Type B pancreatic cell (in vitro differentiated cells): ENCODE results near the gene MPST. TPM values are rescaled to one million over a fixed set of nuclear protein-coding genes. Genes with fewer than 3 reads are reported as not detected.

ENCODE experiments used
- DNase-seq: peaks from one replicate; pipeline ENCODE4 v3.0.0; 2021; ENCODE audit warnings: mixed read lengths; ENCODE audit not compliant: unreplicated experiment; ENCODE audit errors: extremely low spot score
- H3K27ac Mint-ChIP-seq: 2 replicates; pipeline ENCODE4 v1.8.0; 2021; ENCODE audit warnings: mild to moderate bottlenecking, mixed read lengths
- H3K27me3 Mint-ChIP-seq: 2 replicates; pipeline ENCODE4 v1.8.0; 2021; ENCODE audit warnings: mixed read lengths
- H3K36me3 Mint-ChIP-seq: 2 replicates; pipeline ENCODE4 v1.8.0; 2021; ENCODE audit warnings: mixed read lengths
- H3K4me1 Mint-ChIP-seq: one replicate; pipeline ENCODE4 v1.8.0; 2021; ENCODE audit warnings: mixed read lengths; ENCODE audit not compliant: unreplicated experiment
- H3K4me3 Mint-ChIP-seq: 2 replicates; pipeline ENCODE4 v1.8.0; 2021; ENCODE audit warnings: mild to moderate bottlenecking, mixed read lengths
- H3K9me3 Mint-ChIP-seq: 2 replicates; pipeline ENCODE4 v1.8.0; 2021; ENCODE audit warnings: mixed read lengths
- total RNA-seq: library from RNA; stranded (reverse); gene quantifications from 2 replicates; pipeline ENCODE4 v1.2.1, GENCODE V29; 2021; ENCODE audit warnings: low replicate concordance
- TF ChIP-seq, protein P1 (sequence below): fragments of 200-600 bp; sonication (generic); conservative IDR thresholded peaks from 2 replicates; pipeline ENCODE4 v1.5.0; 2021; ENCODE audit warnings: antibody characterized with exemption, mild to moderate bottlenecking

MPST gene
- total RNA-seq, 1 donor from 2014 or later, result 71.3 TPM

DNA sequence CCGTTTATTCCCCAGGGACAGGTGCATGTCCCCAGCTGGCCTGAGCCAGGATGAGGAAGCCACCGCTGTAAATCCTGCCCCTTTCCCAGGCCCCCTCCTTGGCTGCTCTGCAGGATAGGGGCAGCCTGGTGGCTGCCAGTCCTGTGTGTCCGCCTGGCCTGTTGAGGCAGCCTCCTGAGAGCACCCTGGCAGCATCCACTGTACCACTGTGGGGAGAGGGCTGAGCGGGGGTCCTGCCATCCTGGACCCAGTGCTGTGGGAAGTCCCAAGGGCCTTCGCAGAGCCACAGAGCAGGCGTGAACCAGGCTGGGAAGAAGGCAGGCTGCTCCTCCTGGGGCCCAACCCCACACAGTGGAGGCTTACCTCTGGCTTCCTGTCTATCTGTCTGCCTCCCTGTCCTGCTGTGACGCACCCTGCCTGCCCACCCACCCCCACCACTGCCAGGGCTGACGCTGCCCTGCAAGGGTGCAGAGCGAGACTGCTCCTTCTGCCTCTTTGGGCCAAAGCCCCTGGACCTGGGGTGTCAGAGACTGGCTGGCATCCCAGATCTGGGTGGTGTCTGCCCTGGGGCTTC lies 40.4 kb downstream of the MPST start:
- TF ChIP-seq, protein P1, sequence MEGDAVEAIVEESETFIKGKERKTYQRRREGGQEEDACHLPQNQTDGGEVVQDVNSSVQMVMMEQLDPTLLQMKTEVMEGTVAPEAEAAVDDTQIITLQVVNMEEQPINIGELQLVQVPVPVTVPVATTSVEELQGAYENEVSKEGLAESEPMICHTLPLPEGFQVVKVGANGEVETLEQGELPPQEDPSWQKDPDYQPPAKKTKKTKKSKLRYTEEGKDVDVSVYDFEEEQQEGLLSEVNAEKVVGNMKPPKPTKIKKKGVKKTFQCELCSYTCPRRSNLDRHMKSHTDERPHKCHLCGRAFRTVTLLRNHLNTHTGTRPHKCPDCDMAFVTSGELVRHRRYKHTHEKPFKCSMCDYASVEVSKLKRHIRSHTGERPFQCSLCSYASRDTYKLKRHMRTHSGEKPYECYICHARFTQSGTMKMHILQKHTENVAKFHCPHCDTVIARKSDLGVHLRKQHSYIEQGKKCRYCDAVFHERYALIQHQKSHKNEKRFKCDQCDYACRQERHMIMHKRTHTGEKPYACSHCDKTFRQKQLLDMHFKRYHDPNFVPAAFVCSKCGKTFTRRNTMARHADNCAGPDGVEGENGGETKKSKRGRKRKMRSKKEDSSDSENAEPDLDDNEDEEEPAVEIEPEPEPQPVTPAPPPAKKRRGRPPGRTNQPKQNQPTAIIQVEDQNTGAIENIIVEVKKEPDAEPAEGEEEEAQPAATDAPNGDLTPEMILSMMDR, result no peak
- H3K4me3 Mint-ChIP-seq, result no peak overlapping the region
- no peaks in the 10 kb centered on the region for H3K27me3 Mint-ChIP-seq
- H3K9me3 Mint-ChIP-seq, result no peaks in the 10 kb centered on the region
- H3K4me1 Mint-ChIP-seq, result no peaks in the 10 kb centered on the region
- H3K36me3 Mint-ChIP-seq, result no peaks in the 10 kb centered on the region
- H3K27ac Mint-ChIP-seq, result no peak overlapping the region
- DNase-seq, result no peak

GRCh38 chr22:37060801-37061610 lies 41.5 kb downstream of the MPST start:
- DNase-seq, result no peak

GRCh38 chr22:37061611-37062375 lies 42.3 kb downstream of the MPST start:
- Mint-ChIP-seq H3K9me3 (no peaks in the 10 kb centered on the region), H3K27me3 (no peaks in the 10 kb centered on the region), H3K4me3 (no peak overlapping the region), H3K4me1 (no peaks in the 10 kb centered on the region), H3K27ac (no peak overlapping the region), H3K36me3 (no peaks in the 10 kb centered on the region)
- TF ChIP-seq, protein P1, result no peak
- no peak for DNase-seq

More at GRCh38 chr22:37060801-37061610, 41.5 kb downstream of the MPST start:
- no peaks in the 10 kb centered on the region for H3K9me3 Mint-ChIP-seq
- TF ChIP-seq, protein P1, result no peak
- no peaks in the 10 kb centered on the region for H3K4me1 Mint-ChIP-seq
- no peak overlapping the region for H3K27ac Mint-ChIP-seq
- H3K36me3 Mint-ChIP-seq, result no peaks in the 10 kb centered on the region
- H3K27me3 Mint-ChIP-seq, result no peaks in the 10 kb centered on the region
- no peak overlapping the region for H3K4me3 Mint-ChIP-seq

GRCh38 chr22:37062376-37062675 lies 42.8 kb downstream of the MPST start:
- no peak for DNase-seq
- H3K36me3 Mint-ChIP-seq, result no peaks in the 10 kb centered on the region
- TF ChIP-seq, protein P1, result no peak
- no peak overlapping the region for H3K4me3 Mint-ChIP-seq
- no peaks in the 10 kb centered on the region for H3K9me3 Mint-ChIP-seq
- no peak overlapping the region for H3K27ac Mint-ChIP-seq
- H3K27me3 Mint-ChIP-seq, result no peaks in the 10 kb centered on the region
- no peaks in the 10 kb centered on the region for H3K4me1 Mint-ChIP-seq

DNA sequence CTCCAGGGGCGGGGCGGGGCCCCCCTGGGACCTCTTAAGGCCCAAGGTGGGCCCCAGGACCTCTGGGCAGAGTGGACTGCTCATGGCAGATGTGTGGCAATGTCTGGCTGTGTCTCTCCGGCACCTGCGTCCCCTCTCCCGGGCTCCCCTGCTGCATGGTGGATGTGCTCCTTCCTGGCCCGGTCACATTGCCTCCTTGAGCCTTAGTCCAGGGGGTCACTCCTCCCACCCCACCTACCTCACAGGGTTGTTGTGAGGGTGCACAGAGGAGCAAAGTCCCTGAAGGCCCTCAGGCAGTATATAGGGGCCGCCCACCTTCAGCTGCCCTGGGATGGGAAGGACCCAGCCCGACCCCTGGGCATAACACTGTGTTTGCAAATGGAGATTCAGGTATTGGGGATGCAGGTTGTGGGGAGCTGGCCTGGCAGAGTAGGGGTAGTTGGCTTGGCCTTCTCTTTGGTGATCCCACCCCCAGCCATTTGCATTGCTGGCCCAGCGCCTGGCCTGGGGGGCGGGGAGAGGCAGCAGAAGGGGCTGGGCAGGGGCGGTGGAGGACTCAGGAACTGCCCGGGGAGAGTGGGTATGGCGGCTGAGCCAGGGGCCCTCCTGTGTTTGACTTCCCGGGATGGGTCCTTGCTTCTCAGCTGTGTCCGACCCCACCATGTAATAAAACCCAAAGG lies 43.3 kb downstream of the MPST start:
- no peak for DNase-seq
- no peak overlapping the region for H3K27ac Mint-ChIP-seq
- H3K9me3 Mint-ChIP-seq, result no peaks in the 10 kb centered on the region
- peaks cover 5% of the 10 kb centered on the region for H3K27me3 Mint-ChIP-seq
- H3K4me3 Mint-ChIP-seq, result no peak overlapping the region
- H3K36me3 Mint-ChIP-seq, result no peaks in the 10 kb centered on the region
- TF ChIP-seq, protein P1, result no peak
- no peaks in the 10 kb centered on the region for H3K4me1 Mint-ChIP-seq
